NCI-H2227 (cell line): Measurements from ENCODE around the gene INAFM1.
A peak's percentile ranks its signal among the peaks of the same experiment; 100 is the strongest.

Experiments used
- DNase-seq: peaks from one replicate; lab custom pipeline; 2025; ENCODE audit not compliant: unreplicated experiment; lab: John Stamatoyannopoulos, UW

The INAFM1 gene

GRCh38 chr19:47274071-47274890, at the start of gene INAFM1:
TSS of gene INAFM1 (plus strand) at chr19:47274885. CDS start at chr19:47274920, 35 bp downstream.
- peak; percentile 89 for DNase-seq

GRCh38 chr19:47225746-47226425, 48.8 kb upstream of the INAFM1 start:
- DNase-seq, result peak; percentile 91

- peak; percentile 30 for DNase-seq
Measured at GRCh38 chr19:47226426-47227351, 48.0 kb upstream of the INAFM1 start.

- DNase-seq, result peak; percentile 76
Measured at GRCh38 chr19:47227352-47228167, 47.1 kb upstream of the INAFM1 start.

- DNase-seq, result peak; percentile 34
Measured at GRCh38 chr19:47228168-47228936, 46.3 kb upstream of the INAFM1 start.

- DNase-seq, result no peak
Measured at GRCh38 chr19:47228937-47229675, 45.6 kb upstream of the INAFM1 start.

GRCh38 chr19:47229676-47230053, 45.0 kb upstream of the INAFM1 start:
- no peak for DNase-seq

GRCh38 chr19:47230054-47230920, 44.4 kb upstream of the INAFM1 start:
- DNase-seq, result peak; percentile 32

- DNase-seq, result no peak
Measured at GRCh38 chr19:47230921-47231214, 43.8 kb upstream of the INAFM1 start, which contains the start of gene BBC3. TSS of gene BBC3 (minus strand) at chr19:47231199. CDS start at chr19:47228431, 2,768 bp downstream.

GRCh38 chr19:47231215-47232054, 43.2 kb upstream of the INAFM1 start:
- peak; percentile 83 for DNase-seq

- DNase-seq, result no peak
Measured at GRCh38 chr19:47232422-47233211, 42.1 kb upstream of the INAFM1 start.

- no peak for DNase-seq
Measured at GRCh38 chr19:47236072-47236675, 38.5 kb upstream of the INAFM1 start.

GRCh38 chr19:47239152-47239551, 35.5 kb upstream of the INAFM1 start:
- DNase-seq, result peak; percentile 57

- DNase-seq, result peak; percentile 92
Measured at GRCh38 chr19:47239610-47240296, 34.9 kb upstream of the INAFM1 start.

GRCh38 chr19:47240556-47240955, 34.1 kb upstream of the INAFM1 start:
- no peak for DNase-seq
